B cell (primary cell): ENCODE results near the gene SLIT3. TPM values are rescaled to one million over a fixed set of nuclear protein-coding genes. Genes with fewer than 3 reads are reported as not detected.

Experiments
- ATAC-seq: fragments of 200-7000 bp; cut with Tn5 transposase; one replicate; pipeline ENCODE4 v1.10.0; 2021; ENCODE audit warnings: low read depth, mild to moderate bottlenecking, moderate number of reproducible peaks, moderate library complexity
- CTCF ChIA-PET: fragments of 350-600 bp; sonication (Branson Sonifier 250); formaldehyde crosslinking; loops from one replicate; lab custom pipeline; 2021; ENCODE audit warnings: antibody characterized with exemption, inconsistent platforms; lab: Charles Lee
- POLR2A ChIA-PET: fragments of 350-600 bp; sonication (Branson Sonifier 250); formaldehyde crosslinking; loops from one replicate; lab custom pipeline; 2021; ENCODE audit warnings: antibody characterized with exemption; lab: Charles Lee
- DNase-seq: peaks from one replicate; pipeline ENCODE4 v3.0.0; 2013
- H2AFZ ChIP-seq: 2 replicates; pipeline ENCODE4 v1.6.1; 2012; ENCODE audit warnings: mild to moderate bottlenecking, low read depth, low read length; ENCODE audit not compliant: insufficient read depth, poor library complexity, severe bottlenecking
- H3K27ac ChIP-seq, 2 donors: 1 replicate in 1 of 2; 2 replicates in 1 of 2; pipeline ENCODE4 v1.5.1; 2012 to 2013; ENCODE audit warnings: low read length in 2 of 2, mild to moderate bottlenecking in 2 of 2, moderate library complexity in 1 of 2
- H3K27me3 ChIP-seq, 4 experiments: fragments of 200-600 bp in 1 of 4; sonication (generic) in 1 of 4; replicated peaks in 1 of 4; 1 replicate in 2 of 4; 2 replicates in 2 of 4; pipeline versions ENCODE4 v1.6.1 to v1.7.0; 2013 to 2016; ENCODE audit warnings: low read length in 3 of 4, mild to moderate bottlenecking in 2 of 4, mixed read lengths in 1 of 4, moderate library complexity in 1 of 4; ENCODE audit not compliant: insufficient read depth in 4 of 4, control insufficient read depth in 3 of 4; ENCODE audit errors: control extremely low read depth in 1 of 4
- H3K36me3 ChIP-seq, 2 experiments: replicated peaks in 1 of 2; 1 replicate in 1 of 2; 2 replicates in 1 of 2; pipeline versions ENCODE4 v1.6.1 to v1.7.1; 2013; ENCODE audit warnings: low read length in 1 of 2; ENCODE audit not compliant: insufficient read depth in 2 of 2, control insufficient read depth in 1 of 2; ENCODE audit errors: control extremely low read depth in 1 of 2, extremely low read depth in 1 of 2
- H3K4me1 ChIP-seq, 2 donors: fragments of 200-600 bp in 1 of 2; sonication (generic) in 1 of 2; 1 replicate in 1 of 2; 2 replicates in 1 of 2; pipeline versions ENCODE4 v1.5.1 to v1.6.1; 2013 to 2017; ENCODE audit warnings: low read length in 2 of 2; ENCODE audit not compliant: control insufficient read depth in 2 of 2, insufficient read depth in 2 of 2
- H3K4me2 ChIP-seq: replicated peaks from 2 replicates; pipeline ENCODE3; 2012; ENCODE audit warnings: mild to moderate bottlenecking, low read depth, low read length; ENCODE audit not compliant: poor library complexity, severe bottlenecking
- H3K4me3 ChIP-seq, 5 experiments: fragments of 200-600 bp in 1 of 5; sonication (generic) in 1 of 5; 1 replicate in 3 of 5; 2 replicates in 2 of 5; pipeline versions ENCODE4 v1.5.1 to v1.7.0; 2011 to 2016; ENCODE audit warnings: low read length in 4 of 5, mild to moderate bottlenecking in 4 of 5, low read depth in 2 of 5, control low read depth in 1 of 5, moderate library complexity in 1 of 5; ENCODE audit not compliant: insufficient read depth in 1 of 5; ENCODE audit errors: control extremely low read depth in 1 of 5, extremely low read depth in 1 of 5
- H3K79me2 ChIP-seq: fragments of 200-600 bp; sonication (generic); one replicate; pipeline ENCODE4 v1.6.0; 2016; ENCODE audit warnings: low read length; ENCODE audit not compliant: control insufficient read depth, insufficient read depth
- H3K9ac ChIP-seq: fragments of 200-600 bp; sonication (generic); 2 replicates; pipeline ENCODE4 v1.6.1; 2017; ENCODE audit warnings: mild to moderate bottlenecking, low read length, moderate library complexity
- H3K9me3 ChIP-seq, 3 donors: one replicate each; pipeline versions ENCODE4 v1.6.1 to v1.7.1; 2013; ENCODE audit warnings: low read length in 2 of 3; ENCODE audit not compliant: control insufficient read depth in 2 of 3, insufficient read depth in 1 of 3; ENCODE audit errors: control extremely low read depth in 1 of 3
- H4K20me1 ChIP-seq: 2 replicates; pipeline ENCODE4 v1.6.0; 2012; ENCODE audit warnings: mild to moderate bottlenecking, low read length; ENCODE audit not compliant: insufficient read depth, control insufficient read depth, poor library complexity, severe bottlenecking
- H3K27ac Mint-ChIP-seq: one replicate; pipeline ENCODE4 v1.8.0; 2021; ENCODE audit warnings: mixed read lengths
- H3K27me3 Mint-ChIP-seq: one replicate; pipeline ENCODE4 v1.8.0; 2021; ENCODE audit warnings: mixed read lengths
- H3K4me1 Mint-ChIP-seq: one replicate; pipeline ENCODE4 v1.8.0; 2021; ENCODE audit warnings: mixed read lengths
- H3K4me3 Mint-ChIP-seq: one replicate; pipeline ENCODE4 v1.8.0; 2021; ENCODE audit warnings: mixed read lengths
- H3K9me3 Mint-ChIP-seq: one replicate; pipeline ENCODE4 v1.8.0; 2022; ENCODE audit warnings: mixed read lengths; ENCODE audit not compliant: insufficient read depth
- CTCF ChIP-seq: fragments of 200-600 bp; IDR thresholded peaks from one replicate; pipeline ENCODE4 v1.8.0; 2022; ENCODE audit warnings: antibody characterized with exemption, mild to moderate bottlenecking
- EZH2 ChIP-seq: IDR thresholded peaks from 2 replicates; pipeline ENCODE4 v1.6.1; 2012; ENCODE audit warnings: borderline replicate concordance, low read depth, mild to moderate bottlenecking, moderate library complexity, low read length; ENCODE audit not compliant: insufficient read depth, poor library complexity, severe bottlenecking
- WGBS: methylation state at CpG from one replicate; pipeline ENCODE4 v1.1.5; 2013; ENCODE audit warnings: missing lambda C conversion rate; ENCODE audit not compliant: insufficient coverage; 5-methylcytosine and 5-hydroxymethylcytosine counted together
- intact Hi-C: fragments of 100-400 bp; cut with micrococcal nuclease; formaldehyde crosslinking; loops from one replicate; pipeline ENCODE4 v1.10.0; 2022
- polyA plus RNA-seq: library from polyadenylated mRNA; depleted of rRNA; stranded (reverse); fragments of >200 nt; gene quantifications from 2 replicates; pipeline ENCODE4 v1.2.3, GENCODE V29; 2012
- total RNA-seq, 2 donors: library from RNA; stranded (reverse); fragments of 120-200 nt in 1 of 2; gene quantifications; 1 replicate in 1 of 2; 2 replicates in 1 of 2; pipeline versions ENCODE4 v1.2.3 to v1.2.4, GENCODE V29; 2013 to 2022

The SLIT3 gene
- total and polyA plus RNA-seq, 2 donors (not counting 1 experiment from before 2014, with no cell fraction given): not detected

- Histone ChIP-seq H3K4me1 (no peaks in the 10 kb centered on the region), H3K9ac (no peak overlapping the region), H3K9me3 (peaks cover 0 to 3% (median 0%) of the 10 kb centered on the region in 3 donors), H3K36me3 (no peaks in the 10 kb centered on the region), H3K79me2 (no peaks in the 10 kb centered on the region), H3K4me3 (no peak overlapping the region), H3K4me2 (no peak overlapping the region), H2AFZ (no peak overlapping the region), H3K27me3 (no peaks in the 10 kb centered on the region), H4K20me1 (no peaks in the 10 kb centered on the region), H3K27ac (no peak overlapping the region)
- POLR2A ChIA-PET: no interaction called here
- CTCF ChIA-PET: no interaction called here
- H3K27me3 Mint-ChIP-seq: peaks cover 4% of the 10 kb centered on the region
- intact Hi-C loops: no loop called here
- no peak overlapping the region for H3K4me3 Mint-ChIP-seq
- TF ChIP-seq CTCF: no peak
- TF ChIP-seq EZH2: no peak
- H3K27ac Mint-ChIP-seq: no peak overlapping the region
- no peaks in the 10 kb centered on the region for H3K9me3 Mint-ChIP-seq
- 62% methylated on average over 2 of the region's 3 CpGs for WGBS
- ATAC-seq (no peak), DNase-seq (no peak)
- H3K4me1 Mint-ChIP-seq: no peaks in the 10 kb centered on the region
Observed at GRCh38 chr5:169265888-169266287, 35.1 kb downstream of the SLIT3 start.

- Histone ChIP-seq H3K4me1 (no peaks in the 10 kb centered on the region), H3K36me3 (no peaks in the 10 kb centered on the region), H2AFZ (no peak overlapping the region), H3K4me2 (no peak overlapping the region), H3K27me3 (no peaks in the 10 kb centered on the region), H3K9ac (no peak overlapping the region), H3K9me3 (no peaks in the 10 kb centered on the region), H3K79me2 (no peaks in the 10 kb centered on the region), H4K20me1 (no peaks in the 10 kb centered on the region), H3K27ac (no peak overlapping the region), H3K4me3 (no peak overlapping the region)
- CTCF ChIA-PET: no interaction called here
- Mint-ChIP-seq H3K4me1 (no peaks in the 10 kb centered on the region), H3K27me3 (peaks cover 4% of the 10 kb centered on the region), H3K27ac (no peak overlapping the region), H3K9me3 (no peaks in the 10 kb centered on the region), H3K4me3 (no peak overlapping the region)
- intact Hi-C loops: no loop called here
- TF ChIP-seq EZH2 (no peak), CTCF (no peak)
- POLR2A ChIA-PET: no interaction called here
- ATAC-seq: no peak
- no peak for DNase-seq
- 70% methylated on average over 5 of the region's 7 CpGs for WGBS
Observed at GRCh38 chr5:169263591-169263990, 37.3 kb downstream of the SLIT3 start.
